ENCODE measurements around the gene F2. TPM values are rescaled to one million over a fixed set of nuclear protein-coding genes. Genes with fewer than 3 reads are reported as not detected.

Gene F2
- total RNA-seq, 2 donors from 2014 or later, result not detected

DNA sequence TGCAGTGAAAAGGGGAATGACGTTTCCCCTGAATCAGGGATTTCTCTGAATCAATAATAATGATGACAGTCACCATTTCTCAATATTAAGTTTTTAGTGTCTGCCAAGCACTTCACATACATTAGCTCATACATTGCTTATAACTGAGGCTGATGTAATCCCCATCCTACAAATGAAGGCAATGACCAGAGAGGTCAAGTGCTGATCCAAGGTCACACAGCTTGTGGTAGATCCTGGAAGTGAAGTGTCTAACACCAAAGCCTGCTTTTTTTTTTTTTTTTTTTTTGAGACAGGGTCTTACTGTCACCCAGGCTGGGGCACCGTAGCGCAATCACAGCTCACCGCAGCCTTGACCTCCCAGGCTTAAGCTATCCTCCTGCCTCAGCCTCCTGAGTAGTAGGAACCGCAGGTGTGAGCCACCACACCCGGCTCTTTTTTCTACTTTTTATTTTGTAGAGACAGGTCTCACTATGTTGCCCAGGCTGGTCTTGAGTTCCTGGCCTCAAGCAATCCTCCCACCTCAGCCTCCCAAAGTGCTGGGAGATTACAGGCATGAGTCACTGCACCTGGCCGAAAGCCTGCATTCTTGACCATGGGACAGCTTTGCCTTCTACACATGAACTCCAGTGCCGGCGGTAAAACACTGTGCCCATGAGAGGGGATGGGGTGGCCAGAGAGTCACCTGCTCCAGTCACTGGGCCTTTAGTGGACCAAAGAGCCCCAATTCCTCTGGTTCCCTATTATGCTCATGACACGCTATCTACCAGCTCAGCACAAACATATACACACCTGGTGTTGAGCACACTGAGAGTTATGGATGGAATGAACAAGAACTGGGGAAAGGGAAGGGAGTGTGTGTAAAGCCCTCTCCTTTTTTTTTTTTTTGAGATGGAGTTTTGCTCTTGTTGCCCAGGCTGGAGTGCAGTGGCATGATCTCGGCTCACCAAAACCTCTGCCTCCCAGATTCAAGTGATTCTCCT, 36.0 kb upstream of the F2 start:
- no peak for DNase-seq
- no peak for ATAC-seq
- intact Hi-C loops (cut with DNase I, micrococcal nuclease), result no loop called here

GRCh38 chr11:46684367-46684766, 34.6 kb upstream of the F2 start:
- intact Hi-C loops (cut with DNase I, micrococcal nuclease), result no loop called here
- ATAC-seq, result no peak
- no peak for DNase-seq

DNA sequence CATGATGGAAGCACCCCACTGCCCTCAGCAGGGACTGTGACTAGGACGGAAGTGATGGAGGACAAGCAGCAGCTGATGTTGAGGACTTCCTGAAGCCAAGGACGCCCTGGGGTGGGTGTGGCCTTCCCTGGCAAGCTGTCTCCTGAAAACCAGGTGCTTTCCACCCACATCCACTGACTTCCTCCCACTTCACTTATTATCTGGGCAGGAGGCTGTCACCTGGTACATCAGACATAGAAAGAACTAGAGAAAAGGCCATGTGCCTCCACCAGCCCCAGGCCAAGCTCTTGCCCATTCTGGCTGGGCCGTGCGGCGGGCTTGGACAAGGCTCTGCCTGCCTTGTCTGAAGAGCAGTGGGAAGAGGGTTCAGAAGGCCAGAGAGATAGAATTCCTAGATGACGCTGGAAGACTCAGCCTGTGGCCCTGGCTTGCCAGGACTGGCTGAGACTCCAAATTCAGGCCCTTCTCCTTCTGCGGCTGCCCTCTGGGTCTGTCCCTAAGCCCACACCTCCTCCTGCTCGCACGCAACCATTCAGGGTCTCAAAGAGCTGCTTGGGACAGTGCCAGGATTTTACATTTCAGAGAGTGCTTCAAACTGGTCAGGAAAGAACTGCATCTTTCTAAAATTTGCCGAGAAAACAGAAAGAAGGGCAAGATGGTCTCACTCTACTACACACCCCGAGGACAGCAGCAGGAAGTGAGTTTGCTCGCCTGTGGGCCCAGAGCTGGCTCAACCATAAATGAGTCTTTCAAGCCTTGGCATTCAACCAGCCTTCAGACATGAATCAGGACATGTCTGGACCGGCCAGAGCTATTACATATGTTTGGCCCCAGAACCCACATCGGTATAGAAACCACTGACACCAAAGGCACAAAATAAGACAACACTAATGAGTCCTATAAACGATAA, 31.9 kb upstream of the F2 start:
- intact Hi-C loops (cut with DNase I, micrococcal nuclease), result no loop called here
- DNase-seq (no peak), ATAC-seq (peak; percentile 65)

- intact Hi-C loops (cut with DNase I, micrococcal nuclease), result no loop called here
- no peak for DNase-seq
- no peak for ATAC-seq
These were observed 28.3 kb upstream of the F2 start for GRCh38 chr11:46690702-46691101.

DNA sequence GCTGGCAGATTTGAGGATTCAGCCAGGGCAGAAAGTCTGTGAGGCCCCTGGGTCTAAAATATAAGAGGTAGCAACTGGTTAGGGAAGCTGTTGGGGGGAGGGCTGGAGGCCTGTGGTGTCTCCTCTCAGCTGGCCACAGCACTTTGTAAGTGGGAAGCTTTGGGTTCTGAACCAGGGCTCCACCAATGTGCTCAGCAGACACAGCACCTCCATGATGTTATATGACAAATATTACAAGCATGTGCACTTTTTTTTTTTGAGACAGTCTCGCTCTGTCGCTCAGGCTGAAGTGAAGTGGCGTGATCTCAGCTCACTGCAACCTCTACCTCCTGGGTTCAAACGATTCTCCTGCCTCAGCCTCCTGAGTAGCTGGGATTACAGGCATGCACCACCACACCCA, 26.6 kb upstream of the F2 start:
- ATAC-seq (no peak), DNase-seq (no peak)
- intact Hi-C loops (cut with DNase I, micrococcal nuclease), result no loop called here

- intact Hi-C loops (cut with DNase I, micrococcal nuclease), result no loop called here
- ATAC-seq, result no peak
- no peak for DNase-seq
These were observed 25.4 kb upstream of the F2 start for GRCh38 chr11:46693597-46694012.

- intact Hi-C loops (cut with DNase I, micrococcal nuclease), result no loop called here
- DNase-seq (no peak), ATAC-seq (no peak)
These were observed 24.9 kb upstream of the F2 start for GRCh38 chr11:46694072-46694471.

DNA sequence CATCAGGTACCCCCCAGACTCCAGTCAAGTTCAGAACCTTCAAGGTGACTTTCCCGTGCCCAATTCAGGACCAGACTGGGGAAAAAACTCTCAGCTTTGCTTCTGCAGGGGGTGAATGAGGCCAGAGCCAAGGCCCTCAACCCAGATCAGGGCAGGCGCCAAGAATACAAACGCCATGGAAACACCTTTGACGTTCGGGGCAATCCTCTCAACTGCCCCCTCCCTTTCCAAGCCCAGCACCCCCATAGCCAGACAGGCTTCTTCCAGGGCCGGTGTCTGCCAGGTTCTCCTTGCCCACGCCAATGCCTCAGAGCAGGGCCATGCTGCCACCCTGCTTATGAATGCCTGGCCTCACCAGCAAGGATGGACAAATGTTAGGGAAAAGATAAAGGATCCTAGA, 24.4 kb upstream of the F2 start:
- no peak for DNase-seq
- intact Hi-C loops (cut with DNase I, micrococcal nuclease), result no loop called here
- no peak for ATAC-seq

DNA sequence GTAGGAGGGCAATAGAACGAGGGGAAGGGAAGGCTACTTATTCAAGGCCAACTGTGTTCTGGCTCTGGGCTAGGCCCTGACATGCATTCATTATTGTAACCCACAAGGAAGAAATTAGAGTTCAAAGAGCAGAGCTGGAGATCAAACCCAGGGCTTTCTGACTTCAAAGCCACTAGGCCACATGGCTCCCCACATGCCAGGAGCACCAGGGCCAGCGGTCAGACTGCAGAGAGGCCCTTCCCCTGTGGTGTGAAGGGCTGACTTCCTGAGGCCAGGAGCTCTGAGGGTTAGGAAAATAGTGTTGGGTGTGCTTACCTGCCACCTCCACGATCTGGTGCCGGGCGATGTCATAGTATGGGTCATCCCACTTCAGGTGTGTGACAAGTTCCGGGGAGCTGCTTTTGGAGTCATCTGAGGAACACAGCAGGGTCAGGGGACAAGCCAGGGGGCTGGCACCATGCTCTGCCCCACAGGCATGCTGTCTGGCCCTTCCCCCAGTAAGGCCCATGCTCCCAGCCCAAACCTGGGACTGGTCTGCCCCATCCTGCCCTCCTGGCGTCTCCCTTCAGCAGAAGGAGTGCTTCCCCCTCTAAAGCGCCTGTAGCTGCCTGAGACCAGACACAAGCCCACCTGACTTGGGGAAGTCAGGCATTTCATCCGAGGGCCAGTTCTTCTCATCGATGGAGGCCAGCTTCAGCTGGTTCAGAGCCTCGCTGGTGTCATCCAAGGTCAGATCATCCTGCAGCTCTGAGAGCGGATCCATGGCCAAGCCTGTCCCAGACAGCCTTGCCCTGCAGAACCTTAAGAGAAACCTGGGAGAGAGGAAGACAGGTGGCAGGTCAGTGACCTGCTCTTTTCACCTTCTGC, 23.4 kb upstream of the F2 start:
- DNase-seq, result no peak
- no peak for ATAC-seq
- intact Hi-C loops (cut with DNase I, micrococcal nuclease), result no loop called here

DNA sequence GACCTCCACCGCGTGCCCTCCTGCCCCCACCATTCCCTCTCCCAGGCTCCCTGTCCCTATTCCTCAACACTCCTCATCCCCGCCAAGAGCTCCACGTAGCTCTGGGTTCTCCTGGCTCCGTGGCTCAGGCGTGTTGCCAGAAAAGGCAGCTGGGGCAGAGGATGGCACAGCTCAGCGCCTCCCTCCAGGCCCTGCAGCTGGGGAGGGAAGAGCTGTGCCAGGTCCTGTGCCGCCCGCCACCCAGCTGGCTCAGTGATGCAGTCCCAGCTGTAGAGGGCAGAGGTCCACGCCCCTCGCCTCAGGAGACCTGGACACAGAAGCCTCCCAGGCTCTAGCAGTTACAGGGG, 22.8 kb upstream of the F2 start:
- DNase-seq (no peak), ATAC-seq (no peak)
- intact Hi-C loops (cut with DNase I, micrococcal nuclease), result no loop called here

DNA sequence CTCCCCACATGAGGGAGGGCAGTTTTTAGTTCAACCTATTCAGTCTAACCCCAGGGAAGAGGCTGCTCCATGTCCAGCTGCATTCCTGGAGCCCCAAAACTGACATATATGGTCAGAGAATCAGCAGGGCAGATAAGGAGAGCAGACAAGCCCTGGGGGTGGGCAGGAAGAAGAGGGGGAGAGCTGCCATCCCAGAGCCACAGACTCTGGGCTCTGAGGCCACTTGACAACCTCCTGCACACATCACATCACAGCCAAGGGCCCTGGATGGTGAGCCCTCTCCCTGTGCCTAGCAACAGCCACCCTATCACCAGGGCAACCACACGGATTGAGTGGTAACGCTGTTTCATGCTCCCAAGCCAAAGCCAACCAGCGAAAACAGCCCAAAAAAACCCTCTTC, 21.7 kb upstream of the F2 start:
- DNase-seq (no peak), ATAC-seq (no peak)
- intact Hi-C loops (cut with DNase I, micrococcal nuclease), result no loop called here

DNA sequence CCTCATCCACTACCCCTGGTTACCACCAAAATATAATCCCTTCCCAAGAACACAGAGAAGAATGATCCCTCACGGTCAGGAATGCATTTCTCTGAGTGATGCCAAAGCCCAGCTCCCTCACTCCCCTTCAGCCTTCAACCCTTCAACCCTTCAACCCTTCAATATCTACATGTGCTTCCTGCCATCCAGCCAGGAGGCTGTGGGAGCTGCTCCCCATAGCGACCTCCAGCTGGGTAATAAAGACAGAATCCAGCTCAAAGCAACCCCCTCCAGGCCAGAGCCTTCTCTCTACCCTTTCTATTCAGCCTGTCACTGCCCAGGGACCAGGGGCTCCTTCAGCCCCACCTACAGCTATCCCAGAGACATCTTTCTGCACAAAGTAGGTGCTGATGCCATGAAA, 21.3 kb upstream of the F2 start:
- DNase-seq (no peak), ATAC-seq (no peak)

GRCh38 chr11:46698597-46698996, 20.4 kb upstream of the F2 start:
- no peak for ATAC-seq
- no peak for DNase-seq
- intact Hi-C loops (cut with DNase I, micrococcal nuclease), result no loop called here

More for the DNA sequence above, 21.3 kb upstream of the F2 start:
- intact Hi-C loops (cut with DNase I, micrococcal nuclease), result no loop called here

- peak; percentile 94 for ATAC-seq
- DNase-seq, result peak; percentile 100
These were observed 18.6 kb upstream of the F2 start, which contains the start of the genes ARHGAP1 and ZNF408 for GRCh38 chr11:46700241-46701077. ARHGAP1 (minus strand) TSS chr11:46700619; CDS start chr11:46696107, 4,512 bp downstream. ZNF408 (plus strand) TSS chr11:46701031; CDS start chr11:46701048, 17 bp downstream.

GRCh38 chr11:46701078-46701654, 17.8 kb upstream of the F2 start:
- intact Hi-C loops (cut with DNase I, micrococcal nuclease), result no loop called here
- no peak for ATAC-seq
- DNase-seq, result peak in 1 of 2 donors; percentile 36

More at GRCh38 chr11:46700241-46701077, 18.6 kb upstream of the F2 start, which contains the start of the genes ARHGAP1 and ZNF408:
- intact Hi-C loops (cut with DNase I, micrococcal nuclease), result no loop called here

GRCh38 chr11:46705070-46705688, 13.8 kb upstream of the F2 start:
- DNase-seq (no peak), ATAC-seq (no peak)
- intact Hi-C loops (cut with DNase I, micrococcal nuclease), result no loop called here

DNA sequence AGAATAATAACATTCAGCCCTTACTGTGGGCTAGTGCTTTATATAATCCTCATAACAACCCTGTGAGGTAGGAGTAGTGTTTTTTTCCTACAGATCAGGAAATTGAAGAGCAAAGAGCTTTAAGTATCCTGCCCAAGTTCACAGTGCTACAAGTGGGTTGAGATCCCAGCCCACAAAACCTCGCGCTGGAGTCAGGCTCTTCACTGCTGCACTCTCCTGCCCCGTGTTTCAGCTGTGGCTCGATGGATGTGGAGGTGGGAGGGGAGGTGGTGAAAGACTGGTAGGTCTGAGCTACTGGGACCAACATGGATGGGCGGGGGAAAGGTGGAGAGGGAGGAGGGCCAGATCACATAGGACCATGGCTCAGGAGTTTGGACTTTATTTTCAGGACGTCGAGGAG, 12.1 kb upstream of the F2 start:
- intact Hi-C loops (cut with DNase I, micrococcal nuclease), result no loop called here
- ATAC-seq (no peak), DNase-seq (no peak)

Data from left colon (tissue), 2 donors.